BLaER1 (cell line): ENCODE results near the gene ITGA11.
A peak's percentile ranks its signal among the peaks of the same experiment; 100 is the strongest.

Experiments used
- H3K27ac ChIP-seq: shearing (Covaris generic); formaldehyde crosslinking; 2 replicates; pipeline ENCODE4 v1.8.1; 2022
- H3K27me3 ChIP-seq: shearing (Covaris generic); formaldehyde crosslinking; 2 replicates; pipeline ENCODE4 v1.8.1; 2022
- H3K36me3 ChIP-seq: shearing (Covaris generic); formaldehyde crosslinking; 2 replicates; pipeline ENCODE4 v1.8.1; 2022
- H3K4me1 ChIP-seq: shearing (Covaris generic); formaldehyde crosslinking; 2 replicates; pipeline ENCODE4 v1.8.1; 2022
- H3K4me2 ChIP-seq: shearing (Covaris generic); formaldehyde crosslinking; 2 replicates; pipeline ENCODE4 v1.8.1; 2022
- H3K4me3 ChIP-seq: shearing (Covaris generic); formaldehyde crosslinking; 2 replicates; pipeline ENCODE4 v1.8.1; 2022
- H3K9ac ChIP-seq: shearing (Covaris generic); formaldehyde crosslinking; 2 replicates; pipeline ENCODE4 v1.8.1; 2022
- H3K9me3 ChIP-seq: shearing (Covaris generic); formaldehyde crosslinking; 2 replicates; pipeline ENCODE4 v1.8.1; 2022
- H4K20me1 ChIP-seq: shearing (Covaris generic); formaldehyde crosslinking; 2 replicates; pipeline ENCODE4 v1.8.1; 2022
- Cebpa-rat ChIP-seq: shearing (Covaris generic); IDR thresholded peaks from 2 replicates; pipeline ENCODE4 v1.8.1; 2022

The ITGA11 gene

GRCh38 chr15:68318008-68318835, 113.7 kb downstream of the ITGA11 start:
- no peak overlapping the region for H3K9ac ChIP-seq
- H3K9me3 ChIP-seq: no peaks in the 10 kb centered on the region
- peaks cover 26% of the 10 kb centered on the region for H3K4me1 ChIP-seq
- no peaks in the 10 kb centered on the region for H4K20me1 ChIP-seq
- no peak overlapping the region for H3K4me3 ChIP-seq
- H3K36me3 ChIP-seq: no peaks in the 10 kb centered on the region
- H3K27me3 ChIP-seq: no peaks in the 10 kb centered on the region
- no peak overlapping the region for H3K27ac ChIP-seq
- no peak for TF ChIP-seq Cebpa-rat
- H3K4me2 ChIP-seq: no peak overlapping the region

GRCh38 chr15:68317281-68318007, 114.5 kb downstream of the ITGA11 start:
- Histone ChIP-seq H3K27me3 (no peaks in the 10 kb centered on the region), H3K27ac (no peak overlapping the region), H3K9me3 (no peaks in the 10 kb centered on the region), H3K4me2 (no peak overlapping the region), H4K20me1 (no peaks in the 10 kb centered on the region), H3K36me3 (no peaks in the 10 kb centered on the region), H3K4me1 (peaks cover 18% of the 10 kb centered on the region), H3K9ac (no peak overlapping the region), H3K4me3 (no peak overlapping the region)
- no peak for TF ChIP-seq Cebpa-rat

- H3K4me3 ChIP-seq: no peak overlapping the region
- H3K27ac ChIP-seq: 0 out of 2 replicates have a peak overlapping the region, but pooled peaks have one; percentile 18
- no peaks in the 10 kb centered on the region for H3K36me3 ChIP-seq
- H3K4me2 ChIP-seq: peak overlapping the region; percentile 56
- H3K4me1 ChIP-seq: peaks cover 15% of the 10 kb centered on the region
- no peaks in the 10 kb centered on the region for H3K27me3 ChIP-seq
- H4K20me1 ChIP-seq: no peaks in the 10 kb centered on the region
- H3K9me3 ChIP-seq: no peaks in the 10 kb centered on the region
- TF ChIP-seq Cebpa-rat: no peak
- H3K9ac ChIP-seq: no peak overlapping the region; the same call in 1 of the 2 replicates
Observed at GRCh38 chr15:68316061-68316804, 115.7 kb downstream of the ITGA11 start.

GRCh38 chr15:68315495-68316031, 116.4 kb downstream of the ITGA11 start:
- Histone ChIP-seq H3K36me3 (no peaks in the 10 kb centered on the region), H4K20me1 (no peaks in the 10 kb centered on the region), H3K27me3 (no peaks in the 10 kb centered on the region), H3K4me3 (no peak overlapping the region), H3K27ac (0 out of 2 replicates have a peak overlapping the region, but pooled peaks have one; percentile 18), H3K4me2 (peak overlapping the region; percentile 56), H3K4me1 (peaks cover 18% of the 10 kb centered on the region), H3K9me3 (no peaks in the 10 kb centered on the region), H3K9ac (no peak overlapping the region; the same call in 1 of the 2 replicates)
- no peak for TF ChIP-seq Cebpa-rat

GRCh38 chr15:68315035-68315434, 116.9 kb downstream of the ITGA11 start:
- Histone ChIP-seq H3K36me3 (no peaks in the 10 kb centered on the region), H3K9ac (no peak overlapping the region), H3K4me2 (no peak overlapping the region), H3K27me3 (no peaks in the 10 kb centered on the region), H3K9me3 (no peaks in the 10 kb centered on the region), H3K4me1 (peaks cover 21% of the 10 kb centered on the region), H4K20me1 (no peaks in the 10 kb centered on the region), H3K4me3 (no peak overlapping the region), H3K27ac (no peak overlapping the region)
- no peak for TF ChIP-seq Cebpa-rat

GRCh38 chr15:68314563-68314962, 117.4 kb downstream of the ITGA11 start:
- Histone ChIP-seq H3K27ac (no peak overlapping the region), H3K4me3 (no peak overlapping the region), H3K27me3 (no peaks in the 10 kb centered on the region), H3K9ac (no peak overlapping the region), H3K9me3 (no peaks in the 10 kb centered on the region), H3K4me1 (peaks cover 21% of the 10 kb centered on the region), H3K4me2 (no peak overlapping the region), H4K20me1 (no peaks in the 10 kb centered on the region), H3K36me3 (no peaks in the 10 kb centered on the region)
- TF ChIP-seq Cebpa-rat: no peak

- no peak for TF ChIP-seq Cebpa-rat
- no peaks in the 10 kb centered on the region for H3K27me3 ChIP-seq
- H4K20me1 ChIP-seq: no peaks in the 10 kb centered on the region
- no peak overlapping the region for H3K27ac ChIP-seq
- no peak overlapping the region for H3K9ac ChIP-seq
- no peak overlapping the region for H3K4me2 ChIP-seq
- H3K4me1 ChIP-seq: peaks cover 21% of the 10 kb centered on the region
- no peak overlapping the region for H3K4me3 ChIP-seq
- H3K36me3 ChIP-seq: no peaks in the 10 kb centered on the region
- no peaks in the 10 kb centered on the region for H3K9me3 ChIP-seq
Observed at GRCh38 chr15:68313501-68314410, 118.2 kb downstream of the ITGA11 start.

GRCh38 chr15:68312701-68313204, 119.2 kb downstream of the ITGA11 start:
- Histone ChIP-seq H3K27me3 (no peaks in the 10 kb centered on the region), H3K4me3 (no peak overlapping the region), H3K4me1 (peaks cover 21% of the 10 kb centered on the region), H3K27ac (no peak overlapping the region), H3K9ac (no peak overlapping the region), H4K20me1 (no peaks in the 10 kb centered on the region), H3K9me3 (no peaks in the 10 kb centered on the region), H3K4me2 (no peak overlapping the region), H3K36me3 (no peaks in the 10 kb centered on the region)
- no peak for TF ChIP-seq Cebpa-rat
